Adrenal gland (tissue), 19 donors: ENCODE results near the gene TERF2IP. TPM values are rescaled to one million over a fixed set of nuclear protein-coding genes. Genes with fewer than 3 reads are reported as not detected.

Experiments used
- DNase-seq, 7 donors: peaks; one replicate each; pipeline ENCODE4 v3.0.0-alpha.2; 2019 to 2020
- H3K27ac ChIP-seq, 5 donors: fragments of 200-600 bp; sonication (generic) in 4 of 5; 1 replicate in 3 of 5; 2 replicates in 2 of 5; pipeline versions ENCODE4 v1.5.1 to v1.8.0; 2016 to 2020; ENCODE audit warnings: mild to moderate bottlenecking in 1 of 5
- H3K27me3 ChIP-seq: fragments of 200-600 bp; 2 replicates; pipeline ENCODE4 v1.8.0; 2021
- H3K36me3 ChIP-seq, 2 donors: fragments of 200-600 bp; replicated peaks in 1 of 2; 1 replicate in 1 of 2; 2 replicates in 1 of 2; pipeline versions ENCODE4 v1.5.1 to v1.8.0; 2018 to 2022
- H3K4me1 ChIP-seq, 2 donors: fragments of 200-600 bp; replicated peaks in 1 of 2; 1 replicate in 1 of 2; 2 replicates in 1 of 2; pipeline versions ENCODE4 v1.5.1 to v1.8.0; 2018 to 2021
- H3K4me3 ChIP-seq, 4 donors: fragments of 200-600 bp; sonication (generic) in 3 of 4; one replicate each; pipeline ENCODE4 v1.5.1; 2016 to 2018
- H3K9me3 ChIP-seq, 3 donors: fragments of 200-600 bp; sonication (generic) in 1 of 3; replicated peaks in 1 of 3; 1 replicate in 2 of 3; 2 replicates in 1 of 3; pipeline versions ENCODE4 v1.5.1 to v1.8.0; 2016 to 2021
- CTCF ChIP-seq, 6 experiments: fragments of 450-650 bp in 4 of 6; fragments of 200-600 bp in 2 of 6; sonication (generic) in 1 of 6; IDR thresholded peaks; 1 replicate in 5 of 6; 2 replicates in 1 of 6; pipeline versions ENCODE4 v1.5.1 to v1.8.0; 2016 to 2021; ENCODE audit warnings: antibody characterized with exemption in 6 of 6, mild to moderate bottlenecking in 2 of 6, moderate library complexity in 1 of 6
- POLR2A ChIP-seq, 2 donors: fragments of 450-650 bp; IDR thresholded peaks; one replicate each; pipeline ENCODE4 v1.6.1; 2017; ENCODE audit warnings: antibody characterized with exemption in 2 of 2, mild to moderate bottlenecking in 2 of 2, moderate library complexity in 1 of 2
- WGBS, 4 donors: extraction: QIAGEN DNeasy Blood & Tissue Kit in 2 of 4; methylation state at CpG; one replicate each; pipeline versions ENCODE4 v1.1.5 to v1.1.7; 2013 to 2017; 5-methylcytosine and 5-hydroxymethylcytosine counted together
- intact Hi-C, 2 donors: fragments of 100-400 bp; cut with DNase I; formaldehyde crosslinking; loops; one replicate each; pipeline versions ENCODE4 v1.14.1 to v1.15.0; 2022 to 2023
- long read RNA-seq, 10 donors: library from polyadenylated mRNA in 3 of 10; unstranded in 2 of 10; stranded (forward) in 1 of 10; transcript quantifications; one replicate each; pipeline ENCODE4 v2.0.0 and lab custom pipeline, GENCODE V29; 2021 to 2026
- polyA plus RNA-seq, 3 donors: library from polyadenylated mRNA; stranded (reverse); fragments of 200-250 nt in 2 of 3; fragments of 350-450 nt in 1 of 3; fragmentation: Illumina TruSeq in 1 of 3; extraction: RNeasy Lipid Tissue Mini Kit (QIAGEN cat#74804) in 1 of 3; gene quantifications; one replicate each; pipeline ENCODE4 v1.2.3, GENCODE V29; 2013 to 2014
- total RNA-seq, 9 donors: library from RNA; depleted of rRNA in 4 of 9; stranded (reverse); fragments of >200 nt in 4 of 9; fragments of 120-200 nt in 1 of 9; fragmentation: NEBNext Ultra II Directional in 1 of 9; extraction: Animal tissue kit (Norgen Biotek cat#: 25700) in 1 of 9; gene quantifications; one replicate each; pipeline versions ENCODE4 v1.1.0 to v1.2.4, GENCODE V29; 2013 to 2023
- donor health status: healthy with polysubstance abuse.
- donor health status: Bipolar disorder and iron deficiency.
- donor health status: DM: yes; HTN: yes; CAD: no.
- donor health status: DM: no; HTN: no; CAD: no.
- donor health status: DM: no; HTN: no; CAD: no.
- donor health status: DM: yes; HTN: yes; CAD: no.

TERF2IP gene
- 100 to 1,000 TPM in 8 of 9 donors, 10 to 100 TPM in 1; 89.3 to 136 (median 108) TPM for total RNA-seq
- polyA plus RNA-seq: 100 to 1,000 TPM in 1 of 3 donors, 10 to 100 TPM in 2; 86.2 to 178 (median 91.1) TPM
- long read RNA-seq, donor 1, transcript TERF2IP-201 (3 exons, 2,118 nt): major isoform, 116 of 116 reads
- long read RNA-seq, donor 1, partial matches to known transcripts: 0 of 116 reads
- long read RNA-seq, donor 1, other reads (novel, unspliced or antisense): 0 of 116 reads
- long read RNA-seq, donor 2, transcript TERF2IP-201 (3 exons, 2,118 nt): major isoform, 86 of 93 reads
- long read RNA-seq, donor 2, partial matches to known transcripts: 7 of 93 reads
- long read RNA-seq, donor 2, other reads (novel, unspliced or antisense): 0 of 93 reads
- long read RNA-seq, donor 3, transcript TERF2IP-201 (3 exons, 2,118 nt): major isoform, 72 of 138 reads
- long read RNA-seq, donor 3, partial matches to known transcripts: 66 of 138 reads
- long read RNA-seq, donor 3, other reads (novel, unspliced or antisense): 0 of 138 reads
- long read RNA-seq, donor 4, transcript TERF2IP-201 (3 exons, 2,118 nt): major isoform, 93 of 114 reads
- long read RNA-seq, donor 4, partial matches to known transcripts: 16 of 114 reads
- long read RNA-seq, donor 4, other reads (novel, unspliced or antisense): 5 of 114 reads
- long read RNA-seq, donor 5, transcript TERF2IP-201 (3 exons, 2,118 nt): major isoform, 403 of 423 reads
- long read RNA-seq, donor 5, partial matches to known transcripts: 7 of 423 reads
- long read RNA-seq, donor 5, other reads (novel, unspliced or antisense): 12 of 423 reads
- long read RNA-seq, donor 6, transcript TERF2IP-201 (3 exons, 2,118 nt): major isoform, 25 of 40 reads
- long read RNA-seq, donor 6, partial matches to known transcripts: 14 of 40 reads
- long read RNA-seq, donor 6, other reads (novel, unspliced or antisense): 1 of 40 reads
- long read RNA-seq, donor 7, transcript TERF2IP-201 (3 exons, 2,118 nt): major isoform, 37 of 38 reads
- long read RNA-seq, donor 7, partial matches to known transcripts: 0 of 38 reads
- long read RNA-seq, donor 7, other reads (novel, unspliced or antisense): 0 of 38 reads
- long read RNA-seq, donor 8, transcript TERF2IP-201 (3 exons, 2,118 nt): major isoform, 146 of 155 reads
- long read RNA-seq, donor 8, partial matches to known transcripts: 8 of 155 reads
- long read RNA-seq, donor 8, other reads (novel, unspliced or antisense): 0 of 155 reads
- long read RNA-seq, donor 9, transcript TERF2IP-201 (3 exons, 2,118 nt): major isoform, 59 of 65 reads
- long read RNA-seq, donor 9, partial matches to known transcripts: 6 of 65 reads
- long read RNA-seq, donor 9, other reads (novel, unspliced or antisense): 0 of 65 reads
- long read RNA-seq, donor 10, transcript TERF2IP-201 (3 exons, 2,118 nt): major isoform, 66 of 76 reads
- long read RNA-seq, donor 10, partial matches to known transcripts: 10 of 76 reads
- long read RNA-seq, donor 10, other reads (novel, unspliced or antisense): 0 of 76 reads

DNA sequence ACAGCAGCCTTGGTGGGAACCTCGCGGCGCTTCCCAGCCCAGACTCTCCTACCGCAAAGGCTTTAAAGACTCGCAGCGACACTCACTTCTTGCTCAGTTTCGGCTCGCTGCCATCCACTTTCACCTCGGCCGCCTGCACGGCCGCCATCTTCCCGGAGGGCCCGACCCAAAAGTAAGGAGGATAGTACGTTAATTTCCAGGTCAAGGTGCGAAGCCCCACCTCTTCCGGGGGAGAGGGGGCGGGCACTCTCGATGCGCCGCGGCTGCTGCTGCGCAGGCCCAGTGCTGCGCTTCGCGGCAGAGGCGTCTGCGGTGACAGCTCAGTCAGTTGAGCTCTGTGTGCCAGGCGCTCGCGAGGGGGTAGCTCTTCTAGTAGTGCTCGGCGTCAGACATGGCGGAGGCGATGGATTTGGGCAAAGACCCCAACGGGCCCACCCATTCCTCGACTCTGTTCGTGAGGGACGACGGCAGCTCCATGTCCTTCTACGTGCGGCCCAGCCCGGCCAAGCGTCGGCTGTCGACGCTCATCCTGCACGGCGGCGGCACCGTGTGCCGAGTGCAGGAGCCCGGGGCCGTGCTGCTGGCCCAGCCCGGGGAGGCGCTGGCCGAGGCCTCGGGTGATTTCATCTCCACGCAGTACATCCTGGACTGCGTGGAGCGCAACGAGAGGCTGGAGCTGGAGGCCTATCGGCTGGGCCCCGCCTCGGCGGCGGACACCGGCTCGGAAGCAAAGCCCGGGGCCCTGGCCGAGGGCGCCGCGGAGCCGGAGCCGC is at the start of gene TERF2IP, which contains the start of gene KARS1:
TSS of gene TERF2IP (plus strand) at position 282 of the 773 bp plus-strand sequence. CDS start at position 392, 110 bp downstream.
TSS of gene KARS1 (minus strand) at position 174 of the 773 bp plus-strand sequence. CDS start at position 148, 26 bp downstream.
- H3K36me3 ChIP-seq: peaks cover 0 to 14% of the 10 kb centered on the region in 2 donors
- TF ChIP-seq CTCF (IDR thresholded peaks at IDR 0.05) (no peak), POLR2A (IDR thresholded peaks at IDR 0.05) (peak; percentile 92 to 98)
- intact Hi-C loops: no loop called here
- H3K27me3 ChIP-seq: no peaks in the 10 kb centered on the region
- H3K4me3 ChIP-seq: peak within 1 kb of the TSS; percentile 78 to 97 (median 92)
- H3K27ac ChIP-seq: peak within 1 kb of the TSS; percentile 90 to 98 (median 96)
- WGBS, 4 donors: 0 to 2% (median 0%) methylated on average over 14 to 76 of the region's 76 CpGs
- DNase-seq: peak; percentile 92 to 96 (median 94)
- peaks cover 23 to 47% of the 10 kb centered on the region in 2 donors for H3K4me1 ChIP-seq
- no peaks in the 10 kb centered on the region for H3K9me3 ChIP-seq

DNA sequence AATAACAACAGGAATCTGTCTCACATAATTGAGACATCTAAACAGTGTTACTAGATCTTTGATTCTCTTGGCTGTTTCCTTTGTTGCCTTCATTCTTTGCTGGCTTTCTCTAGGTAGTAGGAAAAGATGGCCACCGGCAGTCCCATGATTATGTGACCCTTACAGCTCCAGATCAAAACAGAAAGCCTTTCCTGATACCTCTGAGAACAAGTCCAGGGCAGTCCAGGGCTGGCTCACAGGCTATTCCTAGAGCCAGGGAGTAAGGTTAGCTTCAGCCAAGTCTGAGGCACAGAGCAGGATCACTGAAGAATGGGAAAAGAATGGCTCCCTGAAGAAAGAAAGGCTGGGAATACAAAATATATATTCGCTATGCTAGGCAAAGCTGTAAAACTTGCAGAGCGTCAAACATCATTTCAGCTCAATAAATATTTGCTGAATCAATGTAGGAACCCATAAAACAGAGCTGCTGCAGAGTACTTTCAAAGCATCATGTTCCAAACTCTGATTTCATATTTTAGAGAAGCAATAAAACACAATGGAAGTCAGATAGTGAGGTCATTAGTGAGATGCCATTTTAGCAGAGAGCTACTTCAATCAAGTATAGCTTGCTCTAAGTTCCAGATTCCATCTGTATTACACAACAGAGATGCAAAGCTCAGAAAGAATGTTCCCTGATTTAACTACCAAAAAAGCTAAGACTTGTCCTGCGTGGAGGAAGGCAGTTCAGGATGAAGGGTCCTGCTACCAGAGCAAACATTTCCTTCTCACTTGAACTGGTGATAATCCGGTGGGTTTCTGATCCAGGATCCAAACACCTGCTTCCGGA is 47.9 kb upstream of the TERF2IP start:
- intact Hi-C loops: no loop called here
- 95 to 98% (median 96%) methylated on average over 6 of the region's 6 CpGs for WGBS, 4 donors
- Histone ChIP-seq H3K27ac (no peak overlapping the region), H3K4me3 (no peak overlapping the region), H3K27me3 (no peaks in the 10 kb centered on the region), H3K9me3 (no peaks in the 10 kb centered on the region), H3K4me1 (no peaks in the 10 kb centered on the region), H3K36me3 (peaks cover 0 to 38% of the 10 kb centered on the region in 2 donors)
- no peak for DNase-seq
- TF ChIP-seq CTCF (IDR thresholded peaks at IDR 0.05): no peak
- no peak for TF ChIP-seq POLR2A (IDR thresholded peaks at IDR 0.05)

DNA sequence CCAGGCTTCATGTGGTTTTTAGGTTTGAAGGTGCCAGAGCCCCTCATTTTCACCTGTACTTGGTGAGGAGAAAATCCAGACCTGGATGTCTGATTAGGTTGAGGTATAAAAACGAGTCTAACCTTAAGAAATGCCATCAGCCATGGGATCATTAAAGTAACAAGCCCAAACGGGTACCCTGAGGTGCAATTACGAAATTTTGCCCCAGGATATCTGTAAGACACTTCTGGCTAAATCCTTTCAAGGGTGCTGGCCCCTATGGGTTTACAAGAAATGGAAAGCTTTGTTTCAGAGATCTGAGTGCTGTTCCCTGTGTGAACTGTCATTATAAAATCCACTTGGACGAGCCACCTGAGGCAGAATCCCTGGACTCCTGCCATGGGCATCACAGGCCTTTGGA is 44.3 kb upstream of the TERF2IP start:
- no peak for DNase-seq
- Histone ChIP-seq H3K4me3 (no peak overlapping the region), H3K4me1 (no peaks in the 10 kb centered on the region), H3K27ac (no peak overlapping the region), H3K36me3 (peaks cover 0 to 60% of the 10 kb centered on the region in 2 donors), H3K9me3 (no peaks in the 10 kb centered on the region), H3K27me3 (no peaks in the 10 kb centered on the region)
- intact Hi-C loops: no loop called here
- 92 to 96% (median 94%) methylated on average over 4 of the region's 4 CpGs for WGBS, 4 donors
- TF ChIP-seq POLR2A (IDR thresholded peaks at IDR 0.05) (no peak), CTCF (IDR thresholded peaks at IDR 0.05) (no peak)
